ENCODE results near the gene FSD2. TPM values are rescaled to one million over a fixed set of nuclear protein-coding genes. Genes with fewer than 3 reads are reported as not detected.

The FSD2 gene
- total and polyA plus RNA-seq, 8 donors = 0.04 to 0.09 (median 0.05) TPM; not detected in 4

- TF ChIP-seq CTCF (IDR thresholded peaks at IDR 0.05) = no peak
- Histone ChIP-seq H3K4me1 (peaks cover 0 to 5% (median 0%) of the 10 kb centered on the region in 3 donors), H3K27ac (no peak overlapping the region), H3K9me3 (no peaks in the 10 kb centered on the region), H3K27me3 (no peaks in the 10 kb centered on the region), H3K4me3 (no peak overlapping the region), H3K36me3 (no peaks in the 10 kb centered on the region)
- ATAC-seq (no peak), FAIRE-seq (no peak), DNase-seq (no peak)
- WGBS, 2 donors = 76% methylated on average over 4 of the region's 4 CpGs
- intact Hi-C loops (cut with DNase I) = no loop called here
Measured at GRCh38 chr15:82715003-82715402, 90.9 kb downstream of the FSD2 start.

DNA sequence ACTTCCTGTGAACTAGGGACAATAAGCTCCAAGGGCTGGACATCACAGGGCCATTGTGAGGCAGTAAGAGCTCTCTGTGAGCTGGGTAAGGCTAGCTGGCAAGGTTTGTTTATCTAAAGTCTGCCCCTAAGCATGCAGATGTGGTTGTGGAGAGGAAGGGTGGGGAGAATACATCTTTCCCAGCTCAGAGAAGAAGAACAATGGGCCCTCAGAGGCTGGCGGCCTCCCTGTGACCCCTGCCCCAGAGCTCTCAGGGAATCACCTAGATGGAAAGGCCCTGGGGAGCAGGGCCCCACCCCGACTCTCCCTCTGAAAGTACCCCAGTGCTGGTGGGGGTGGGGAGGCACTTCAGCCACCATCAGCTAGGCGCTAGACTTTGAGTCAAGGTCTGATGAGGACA, 91.9 kb downstream of the FSD2 start:
- Histone ChIP-seq H3K4me1 (peaks cover 0 to 5% (median 0%) of the 10 kb centered on the region in 3 donors), H3K36me3 (no peaks in the 10 kb centered on the region), H3K9me3 (no peaks in the 10 kb centered on the region), H3K4me3 (no peak overlapping the region), H3K27ac (no peak overlapping the region), H3K27me3 (no peaks in the 10 kb centered on the region)
- TF ChIP-seq CTCF (IDR thresholded peaks at IDR 0.05) = no peak
- 71 to 73% methylated on average over 3 of the region's 3 CpGs for WGBS, 2 donors
- intact Hi-C loops (cut with DNase I) = no loop called here
- FAIRE-seq = no peak
- no peak for ATAC-seq
- DNase-seq = no peak

DNA sequence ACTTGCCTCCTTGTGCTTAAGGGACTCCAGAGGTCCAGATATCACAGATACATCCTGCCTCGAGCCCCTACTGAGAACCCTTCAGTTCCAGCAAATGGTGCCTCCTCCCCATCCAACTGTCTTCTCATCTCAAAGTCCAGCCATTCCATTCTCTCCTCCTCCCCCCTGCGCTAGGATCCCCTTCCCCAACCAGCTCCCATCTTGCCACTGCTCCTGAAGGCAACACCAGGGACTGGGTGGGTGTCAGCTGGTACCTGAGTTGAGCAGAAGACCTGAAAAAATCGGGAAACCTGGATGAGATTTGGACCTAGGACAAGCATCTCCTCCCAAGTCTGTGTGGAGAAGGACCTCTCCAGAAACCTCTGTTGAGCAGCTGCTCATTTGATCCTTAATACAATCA, 93.8 kb downstream of the FSD2 start:
- no peak for ATAC-seq
- WGBS, 2 donors = 53 to 71% methylated on average over 3 of the region's 3 CpGs

DNA sequence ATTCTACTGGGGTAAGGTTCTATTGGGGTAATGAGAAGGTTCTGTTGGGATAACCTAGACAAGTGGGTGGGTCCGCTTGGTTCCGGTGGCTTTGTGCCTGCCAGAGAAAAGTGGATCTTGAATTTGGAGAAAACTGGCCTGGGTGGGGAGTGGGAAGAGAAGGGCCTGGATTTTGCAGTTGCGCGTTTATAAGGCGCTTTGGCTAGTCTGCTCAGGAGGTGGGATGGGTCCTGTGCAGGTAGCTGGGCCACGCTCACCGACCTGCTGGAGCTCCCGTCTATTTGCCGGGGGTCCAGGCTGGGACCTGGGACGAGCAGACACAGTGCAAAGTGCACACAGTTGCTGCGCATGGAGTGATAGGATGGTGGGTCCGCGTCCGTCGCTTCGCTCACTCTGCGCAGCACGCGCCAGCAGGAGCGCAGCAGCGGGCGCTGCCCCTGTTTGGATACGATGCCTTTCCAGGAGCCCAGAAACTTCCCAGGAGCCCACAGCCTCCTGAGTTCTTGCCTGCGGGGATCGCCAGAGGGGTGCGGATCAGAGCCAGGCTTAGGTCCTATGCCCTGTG, 94.9 kb downstream of the FSD2 start:
- intact Hi-C loops (cut with DNase I) = no loop called here
- DNase-seq (no peak), FAIRE-seq (no peak), ATAC-seq (no peak)
- H3K9me3 ChIP-seq = no peaks in the 10 kb centered on the region
- H3K27me3 ChIP-seq = no peaks in the 10 kb centered on the region
- no peak overlapping the region for H3K4me3 ChIP-seq
- H3K4me1 ChIP-seq = peaks cover 0 to 5% (median 0%) of the 10 kb centered on the region in 3 donors
- H3K36me3 ChIP-seq = no peaks in the 10 kb centered on the region
- no peak overlapping the region for H3K27ac ChIP-seq
- TF ChIP-seq CTCF (IDR thresholded peaks at IDR 0.05) = no peak
- WGBS, 2 donors = 91 to 96% methylated on average over 25 to 26 of the region's 26 CpGs

More for the DNA sequence above, 93.8 kb downstream of the FSD2 start:
- no peak for TF ChIP-seq CTCF (IDR thresholded peaks at IDR 0.05)
- H3K9me3 ChIP-seq = no peaks in the 10 kb centered on the region
- no peak for FAIRE-seq
- no peaks in the 10 kb centered on the region for H3K36me3 ChIP-seq
- H3K27ac ChIP-seq = no peak overlapping the region
- no peak overlapping the region for H3K4me3 ChIP-seq
- H3K27me3 ChIP-seq = no peaks in the 10 kb centered on the region
- no peak for DNase-seq
- intact Hi-C loops (cut with DNase I) = no loop called here
- H3K4me1 ChIP-seq = peaks cover 0 to 5% (median 0%) of the 10 kb centered on the region in 3 donors

DNA sequence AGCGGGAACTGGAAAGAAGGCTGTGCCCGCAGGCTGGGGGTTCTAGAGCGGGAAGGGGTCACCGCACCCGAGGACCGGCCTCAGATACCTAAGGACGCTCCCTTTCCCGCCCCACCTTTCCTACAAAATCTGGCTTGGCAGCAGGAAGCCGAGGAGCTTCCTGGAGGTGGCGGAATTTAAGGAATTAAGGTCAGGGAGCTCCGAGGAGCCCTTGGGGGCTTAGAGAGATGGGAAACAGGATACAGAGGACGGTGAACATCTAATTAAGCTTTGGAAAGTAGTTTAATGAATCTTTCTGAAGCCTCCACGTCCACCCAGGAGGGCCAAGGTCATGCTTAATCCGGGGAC, 95.7 kb downstream of the FSD2 start:
- DNase-seq (no peak), FAIRE-seq (no peak), ATAC-seq (no peak)
- 7 to 10% methylated on average over 14 of the region's 14 CpGs for WGBS, 2 donors
- peak overlapping the region; percentile 61 to 98 (median 84) for H3K4me3 ChIP-seq
- intact Hi-C loops (cut with DNase I) = no loop called here
- peak overlapping the region in 2 of 4 donors; percentile 9 to 44 for H3K27ac ChIP-seq
- H3K27me3 ChIP-seq = no peaks in the 10 kb centered on the region
- TF ChIP-seq CTCF (IDR thresholded peaks at IDR 0.05) = no peak
- H3K4me1 ChIP-seq = peaks cover 0 to 5% (median 0%) of the 10 kb centered on the region in 3 donors
- H3K36me3 ChIP-seq = no peaks in the 10 kb centered on the region
- H3K9me3 ChIP-seq = no peaks in the 10 kb centered on the region
